NCI-H69 (cell line): ENCODE data around the gene SORCS2.

ENCODE experiments used
- DNase-seq: peaks from one replicate; lab custom pipeline; 2025; lab: John Stamatoyannopoulos, UW

SORCS2 gene

GRCh38 chr4:7338876-7339623 lies 146.7 kb downstream of the SORCS2 start:
- DNase-seq, result no peak

- no peak for DNase-seq
Observed at GRCh38 chr4:7339751-7340552, 147.6 kb downstream of the SORCS2 start.

GRCh38 chr4:7340553-7341433 lies 148.5 kb downstream of the SORCS2 start:
- DNase-seq, result no peak

- no peak for DNase-seq
Observed at GRCh38 chr4:7341491-7342222, 149.3 kb downstream of the SORCS2 start.

- peak; percentile 83 for DNase-seq
Observed at GRCh38 chr4:7342223-7343080, 150.1 kb downstream of the SORCS2 start.

- no peak for DNase-seq
Observed at GRCh38 chr4:7343081-7343655, 150.8 kb downstream of the SORCS2 start.

- no peak for DNase-seq
Observed at GRCh38 chr4:7343950-7344349, 151.6 kb downstream of the SORCS2 start.

GRCh38 chr4:7344636-7345155 lies 152.4 kb downstream of the SORCS2 start:
- no peak for DNase-seq

- no peak for DNase-seq
Observed at GRCh38 chr4:7347981-7348380, 155.6 kb downstream of the SORCS2 start.

- peak; percentile 48 for DNase-seq
Observed at GRCh38 chr4:7348946-7349900, 156.9 kb downstream of the SORCS2 start.

GRCh38 chr4:7350396-7350795 lies 158.1 kb downstream of the SORCS2 start:
- no peak for DNase-seq

GRCh38 chr4:7351014-7351413 lies 158.7 kb downstream of the SORCS2 start:
- DNase-seq, result peak; percentile 56

GRCh38 chr4:7352486-7352885 lies 160.1 kb downstream of the SORCS2 start:
- no peak for DNase-seq

- no peak for DNase-seq
Observed at GRCh38 chr4:7353046-7353790, 160.9 kb downstream of the SORCS2 start.

- DNase-seq, result no peak
Observed at GRCh38 chr4:7353846-7354610, 161.7 kb downstream of the SORCS2 start.

GRCh38 chr4:7354927-7355326 lies 162.6 kb downstream of the SORCS2 start:
- DNase-seq, result no peak

GRCh38 chr4:7355795-7356194 lies 163.5 kb downstream of the SORCS2 start:
- DNase-seq, result no peak
